RWPE2 (cell line): ENCODE measurements around the gene DGCR2.
"Not testable (repeated sequence)": the region's sequence is repeated elsewhere in the genome, so short reads cannot be mapped to it uniquely, and the experiment has no call there.

ENCODE experiments used
- ATAC-seq: fragments of 200-7000 bp; cut with Tn5 transposase; 3 replicates; pipeline ENCODE4 v1.9.1; 2021; ENCODE audit warnings: low read depth
- DNase-seq: peaks from one replicate; pipeline ENCODE4 v3.0.0-alpha.2; 2020; ENCODE audit warnings: low spot score
- H3K27ac ChIP-seq: fragments of 450-650 bp; 2 replicates; pipeline ENCODE4 v1.5.1; 2017; ENCODE audit warnings: mild to moderate bottlenecking; ENCODE audit not compliant: poor library complexity, severe bottlenecking
- H3K27me3 ChIP-seq: fragments of 250-450 bp; sonication (Bioruptor Pico); 2 replicates; pipeline ENCODE4 v1.5.1; 2021; ENCODE audit warnings: mild to moderate bottlenecking, moderate library complexity; ENCODE audit not compliant: insufficient read depth, poor library complexity, severe bottlenecking
- H3K36me3 ChIP-seq: fragments of 250-450 bp; sonication (Bioruptor Pico); 2 replicates; pipeline ENCODE4 v1.5.1; 2020; ENCODE audit warnings: low read depth, mild to moderate bottlenecking, moderate library complexity
- H3K4me1 ChIP-seq: fragments of 250-450 bp; sonication (Bioruptor Pico); 2 replicates; pipeline ENCODE4 v1.5.1; 2021; ENCODE audit warnings: mild to moderate bottlenecking, moderate library complexity; ENCODE audit not compliant: insufficient read depth, poor library complexity, severe bottlenecking
- H3K4me3 ChIP-seq: fragments of 250-450 bp; sonication (Bioruptor Pico); 2 replicates; pipeline ENCODE4 v1.5.1; 2021; ENCODE audit warnings: mild to moderate bottlenecking, moderate library complexity; ENCODE audit not compliant: severe bottlenecking
- H3K9me3 ChIP-seq: fragments of 250-450 bp; sonication (Bioruptor Pico); 2 replicates; pipeline ENCODE4 v1.5.1; 2021; ENCODE audit warnings: mild to moderate bottlenecking, moderate library complexity; ENCODE audit not compliant: severe bottlenecking
- CTCF ChIP-seq: fragments of 450-650 bp; IDR thresholded peaks from one replicate; pipeline ENCODE4 v1.5.1; 2017; ENCODE audit warnings: mild to moderate bottlenecking, moderate library complexity; ENCODE audit not compliant: poor library complexity, severe bottlenecking

DGCR2 gene

GRCh38 chr22:18988958-18989357 lies 133.3 kb downstream of the DGCR2 start:
- no peak overlapping the region for H3K4me3 ChIP-seq
- H3K27me3 ChIP-seq: no peaks in the 10 kb centered on the region
- H3K4me1 ChIP-seq: no peaks in the 10 kb centered on the region
- no peak for TF ChIP-seq CTCF
- no peak for ATAC-seq
- no peak overlapping the region for H3K27ac ChIP-seq
- DNase-seq: no peak
- H3K36me3 ChIP-seq: no peaks in the 10 kb centered on the region
- no peaks in the 10 kb centered on the region for H3K9me3 ChIP-seq

GRCh38 chr22:18987765-18988164 lies 134.4 kb downstream of the DGCR2 start:
- no peak for DNase-seq

GRCh38 chr22:18987114-18987513 lies 135.1 kb downstream of the DGCR2 start:
- H3K27ac ChIP-seq, DNase-seq, H3K4me3 ChIP-seq, H3K9me3 ChIP-seq, H3K36me3 ChIP-seq, ATAC-seq, H3K4me1 ChIP-seq, H3K27me3 ChIP-seq: not testable (repeated sequence)

More at GRCh38 chr22:18987765-18988164, 134.4 kb downstream of the DGCR2 start:
- Histone ChIP-seq H3K27me3 (no peaks in the 10 kb centered on the region), H3K36me3 (no peaks in the 10 kb centered on the region), H3K27ac (no peak overlapping the region), H3K4me3 (no peak overlapping the region), H3K4me1 (no peaks in the 10 kb centered on the region), H3K9me3 (no peaks in the 10 kb centered on the region)
- ATAC-seq: peak; percentile 69
- peak; percentile 50 for TF ChIP-seq CTCF
